Effector memory CD4-positive, alpha-beta T cell (primary cell): ENCODE results near the gene MYLK4.

Experiments used
- DNase-seq, 3 donors: peaks; one replicate each; pipeline ENCODE4 v3.0.0-alpha.2; 2020
- H3K27ac ChIP-seq: 2 replicates; pipeline ENCODE4 v1.7.0; 2013; ENCODE audit warnings: mild to moderate bottlenecking, low read length, moderate library complexity; ENCODE audit not compliant: insufficient read depth, poor library complexity, severe bottlenecking
- H3K27me3 ChIP-seq: replicated peaks from 2 replicates; pipeline ENCODE4 v1.7.0; 2013; ENCODE audit warnings: mild to moderate bottlenecking, low read length; ENCODE audit not compliant: insufficient read depth, control insufficient read depth, poor library complexity, severe bottlenecking
- H3K36me3 ChIP-seq: 2 replicates; pipeline ENCODE4 v1.7.0; 2013; ENCODE audit warnings: mild to moderate bottlenecking, low read length, moderate library complexity; ENCODE audit not compliant: control insufficient read depth, insufficient read depth
- H3K4me1 ChIP-seq: 2 replicates; pipeline ENCODE4 v1.7.0; 2013; ENCODE audit warnings: low read length, mild to moderate bottlenecking; ENCODE audit not compliant: control insufficient read depth, insufficient read depth, poor library complexity, severe bottlenecking
- H3K4me3 ChIP-seq: 2 replicates; pipeline ENCODE4 v1.7.0; 2013; ENCODE audit warnings: low read length, low read depth, mild to moderate bottlenecking; ENCODE audit not compliant: insufficient read depth, poor library complexity, severe bottlenecking
- H3K9me3 ChIP-seq: 2 replicates; pipeline ENCODE4 v1.7.0; 2013; ENCODE audit warnings: mild to moderate bottlenecking, low read length, moderate library complexity; ENCODE audit not compliant: control insufficient read depth

MYLK4 gene

DNA sequence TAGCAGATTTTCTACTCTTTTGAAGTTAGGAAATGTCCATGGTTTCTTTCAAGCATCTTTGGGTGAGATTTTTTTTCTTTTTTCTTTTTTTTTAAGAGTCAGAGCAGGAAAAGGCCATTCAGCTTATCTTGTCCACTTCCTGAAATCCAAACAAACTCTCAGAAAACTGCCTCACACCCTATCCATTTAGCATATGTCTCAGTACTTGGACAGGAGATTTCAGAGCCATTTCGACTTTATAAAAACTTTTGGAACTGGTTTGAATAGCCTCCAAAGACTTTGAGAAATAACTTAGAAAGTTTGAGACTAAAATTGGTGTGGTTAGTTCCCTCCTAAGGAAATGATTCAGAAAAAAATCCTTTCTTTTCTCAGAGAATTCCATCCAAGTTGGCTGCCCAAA is 125.1 kb downstream of the MYLK4 start:
- Histone ChIP-seq H3K4me3 (no peak overlapping the region), H3K27me3 (no peaks in the 10 kb centered on the region), H3K27ac (no peak overlapping the region), H3K9me3 (no peaks in the 10 kb centered on the region), H3K36me3 (no peaks in the 10 kb centered on the region), H3K4me1 (no peaks in the 10 kb centered on the region)
- no peak for DNase-seq

DNA sequence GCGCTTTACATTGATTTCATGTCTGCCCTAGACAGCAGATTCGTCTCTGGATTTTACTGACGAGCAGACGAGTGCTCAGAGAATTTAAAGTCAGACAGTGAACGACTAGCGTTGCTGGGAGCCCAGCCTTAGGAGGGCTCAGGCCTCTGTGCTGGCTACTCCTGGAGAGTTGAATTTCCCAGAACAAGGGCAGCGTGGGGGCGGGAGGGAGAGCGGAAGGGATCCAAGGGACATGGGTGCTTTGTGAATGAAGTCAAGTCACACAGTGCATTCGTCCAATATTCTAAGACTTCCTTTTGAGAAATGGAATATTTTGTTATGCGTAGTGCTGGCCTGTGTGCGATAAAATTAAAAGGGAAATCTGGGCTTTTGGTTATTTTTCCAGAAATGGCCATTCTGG is 126.5 kb downstream of the MYLK4 start:
- H3K9me3 ChIP-seq = no peaks in the 10 kb centered on the region
- H3K27me3 ChIP-seq = no peaks in the 10 kb centered on the region
- no peak overlapping the region for H3K27ac ChIP-seq
- no peaks in the 10 kb centered on the region for H3K4me1 ChIP-seq
- no peaks in the 10 kb centered on the region for H3K36me3 ChIP-seq
- no peak overlapping the region for H3K4me3 ChIP-seq
- DNase-seq = no peak

DNA sequence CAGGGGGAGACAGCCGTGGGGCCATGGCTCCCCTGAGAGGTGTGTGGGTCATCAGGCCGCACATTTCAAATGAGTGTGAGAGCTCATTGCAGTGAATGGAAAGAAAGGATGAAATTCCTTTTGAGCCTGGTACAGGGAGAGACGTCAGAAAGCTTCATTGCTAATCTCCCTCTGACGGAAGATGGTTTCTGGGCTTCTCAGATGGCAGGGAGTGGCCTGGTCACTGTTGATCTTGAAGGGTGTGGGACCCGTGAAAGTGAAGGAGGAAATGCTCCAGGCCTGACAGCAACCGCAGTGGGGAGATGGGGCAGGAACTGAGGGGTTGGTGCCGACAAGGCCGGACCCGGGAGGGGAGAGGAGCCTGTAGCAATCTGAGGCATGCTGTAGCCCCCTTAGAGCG is 127.4 kb downstream of the MYLK4 start:
- H3K36me3 ChIP-seq = no peaks in the 10 kb centered on the region
- no peak for DNase-seq
- no peaks in the 10 kb centered on the region for H3K4me1 ChIP-seq
- H3K27ac ChIP-seq = no peak overlapping the region
- H3K27me3 ChIP-seq = no peaks in the 10 kb centered on the region
- H3K9me3 ChIP-seq = no peaks in the 10 kb centered on the region
- H3K4me3 ChIP-seq = no peak overlapping the region

DNA sequence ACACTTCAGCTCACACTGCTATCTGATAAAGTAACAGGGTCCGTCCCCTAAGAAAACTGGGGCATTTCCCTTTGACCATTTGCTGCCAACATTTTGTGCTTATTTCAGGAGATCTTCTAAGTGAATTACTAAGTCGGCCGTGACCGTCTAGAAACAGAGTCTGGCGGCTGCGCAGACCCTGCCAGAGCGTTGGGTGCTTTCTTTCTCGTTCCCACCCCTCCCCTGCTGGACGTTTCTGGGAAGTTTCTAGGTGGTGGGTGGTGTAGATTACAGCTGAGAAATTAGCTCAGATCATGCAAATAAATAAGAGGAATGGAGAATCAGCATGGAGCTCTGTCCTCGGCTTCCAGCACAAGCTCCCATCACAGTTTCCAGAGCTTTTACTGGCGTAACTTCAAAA is 128.1 kb downstream of the MYLK4 start:
- H3K4me3 ChIP-seq = no peak overlapping the region
- no peak overlapping the region for H3K27ac ChIP-seq
- DNase-seq = no peak
- H3K4me1 ChIP-seq = no peaks in the 10 kb centered on the region
- H3K27me3 ChIP-seq = no peaks in the 10 kb centered on the region
- H3K36me3 ChIP-seq = no peaks in the 10 kb centered on the region
- no peaks in the 10 kb centered on the region for H3K9me3 ChIP-seq

DNA sequence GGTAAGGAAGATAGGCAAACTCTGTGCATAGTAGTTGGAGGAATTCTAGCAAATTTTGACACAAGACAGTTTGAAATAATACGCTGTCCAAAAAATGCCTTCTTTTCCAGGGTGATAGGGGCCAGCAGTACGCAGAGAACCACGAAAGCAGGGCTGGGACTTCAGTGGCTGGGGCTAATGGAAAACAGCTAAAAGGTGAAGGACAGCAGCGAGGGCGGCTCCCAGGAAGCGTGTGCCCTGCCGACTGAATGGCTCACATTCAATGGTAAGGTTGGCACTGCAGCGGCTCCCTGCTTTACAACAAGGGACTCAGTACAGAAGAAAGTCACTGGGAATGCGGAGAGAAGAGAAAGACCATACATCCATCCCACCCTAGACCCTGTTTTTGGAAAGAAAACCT is 131.1 kb downstream of the MYLK4 start:
- no peak for DNase-seq
- no peak overlapping the region for H3K27ac ChIP-seq
- H3K27me3 ChIP-seq = no peaks in the 10 kb centered on the region
- H3K4me3 ChIP-seq = no peak overlapping the region
- H3K4me1 ChIP-seq = no peaks in the 10 kb centered on the region
- no peaks in the 10 kb centered on the region for H3K9me3 ChIP-seq
- H3K36me3 ChIP-seq = no peaks in the 10 kb centered on the region

DNA sequence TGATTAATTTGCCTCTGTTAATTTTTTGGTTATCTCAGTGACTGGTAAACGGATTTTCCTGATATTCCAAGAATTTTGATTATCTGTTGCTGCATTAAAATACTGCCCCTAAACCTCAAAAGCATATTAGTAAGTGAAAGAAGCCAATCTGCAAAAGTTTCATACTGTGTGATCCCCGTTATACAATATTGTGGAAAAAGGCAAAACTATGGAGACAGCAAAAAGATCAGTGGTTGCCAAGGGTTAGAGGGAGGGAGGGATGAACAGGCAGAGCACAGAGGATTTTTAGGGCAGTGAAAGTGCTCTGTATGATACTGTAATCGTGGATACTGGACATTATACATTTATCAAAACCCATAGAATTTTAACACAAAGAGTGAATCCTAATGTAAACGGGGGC is 133.0 kb downstream of the MYLK4 start:
- no peak for DNase-seq
- Histone ChIP-seq H3K27ac (no peak overlapping the region), H3K9me3 (no peaks in the 10 kb centered on the region), H3K4me1 (no peaks in the 10 kb centered on the region), H3K27me3 (no peaks in the 10 kb centered on the region), H3K36me3 (no peaks in the 10 kb centered on the region), H3K4me3 (no peak overlapping the region)

DNA sequence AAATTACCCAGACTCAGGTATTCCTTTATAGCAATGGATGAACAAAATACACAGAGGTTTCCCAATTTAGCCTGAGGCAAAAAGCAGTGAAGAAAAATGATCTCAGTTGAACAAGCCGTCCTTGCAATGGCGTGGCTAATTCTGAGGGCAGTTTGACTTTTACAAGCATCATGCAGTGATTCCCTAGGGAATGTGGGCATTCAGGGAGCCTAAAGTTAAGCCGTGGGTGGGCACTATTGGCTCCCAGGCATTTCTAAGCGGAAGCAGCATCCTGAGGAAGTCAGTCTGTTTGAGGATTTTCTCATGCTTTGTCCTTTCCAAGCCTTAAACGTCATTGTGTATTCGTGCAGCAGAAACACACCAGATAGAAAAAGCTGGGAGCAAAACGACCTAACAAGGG is 133.9 kb downstream of the MYLK4 start:
- Histone ChIP-seq H3K9me3 (no peaks in the 10 kb centered on the region), H3K4me1 (no peaks in the 10 kb centered on the region), H3K4me3 (no peak overlapping the region), H3K36me3 (no peaks in the 10 kb centered on the region), H3K27me3 (no peaks in the 10 kb centered on the region), H3K27ac (no peak overlapping the region)
- DNase-seq = no peak

DNA sequence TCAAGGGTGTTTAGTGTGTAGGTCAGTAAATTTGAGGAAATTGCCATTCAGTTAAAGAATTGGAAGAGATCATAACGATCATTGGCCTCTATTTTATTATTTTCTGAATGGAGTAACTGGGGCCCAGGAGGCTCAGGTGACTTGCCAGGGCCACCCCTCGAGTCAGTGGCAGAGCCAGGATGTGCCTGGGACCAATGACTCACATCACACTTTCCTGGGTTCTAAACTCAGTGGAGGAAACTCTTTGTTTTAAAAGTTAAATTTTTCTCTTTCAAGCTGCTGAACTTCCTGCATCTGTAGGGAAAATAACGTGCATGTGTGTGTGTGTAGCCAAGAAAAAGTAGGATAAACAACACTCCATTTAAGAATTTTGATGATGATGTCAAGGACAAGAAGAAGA is 135.5 kb downstream of the MYLK4 start:
- DNase-seq = no peak
- no peak overlapping the region for H3K27ac ChIP-seq
- H3K4me3 ChIP-seq = no peak overlapping the region
- no peaks in the 10 kb centered on the region for H3K27me3 ChIP-seq
- H3K9me3 ChIP-seq = no peaks in the 10 kb centered on the region
- no peaks in the 10 kb centered on the region for H3K4me1 ChIP-seq
- no peaks in the 10 kb centered on the region for H3K36me3 ChIP-seq

DNA sequence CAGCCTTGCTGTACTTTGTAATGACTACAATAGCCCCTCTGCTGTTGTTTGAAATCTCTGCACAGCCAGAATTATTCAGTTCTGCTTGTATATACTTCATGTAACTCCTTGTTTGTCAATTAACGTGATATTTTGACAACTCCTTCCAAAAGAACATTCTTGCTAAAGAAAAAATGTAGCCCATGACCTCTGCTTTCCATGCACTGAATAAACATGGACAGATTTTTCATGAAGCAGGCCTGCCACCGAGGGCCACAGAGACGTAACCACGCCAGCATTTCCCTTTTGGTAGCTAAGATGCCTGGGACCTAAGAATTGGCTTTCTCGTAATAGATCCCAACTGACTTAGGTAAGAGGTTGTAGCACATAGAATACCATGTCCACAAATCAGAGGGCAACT is 135.9 kb downstream of the MYLK4 start:
- H3K36me3 ChIP-seq = no peaks in the 10 kb centered on the region
- no peaks in the 10 kb centered on the region for H3K9me3 ChIP-seq
- H3K27ac ChIP-seq = no peak overlapping the region
- DNase-seq = no peak
- H3K4me1 ChIP-seq = no peaks in the 10 kb centered on the region
- H3K4me3 ChIP-seq = no peak overlapping the region
- no peaks in the 10 kb centered on the region for H3K27me3 ChIP-seq

DNA sequence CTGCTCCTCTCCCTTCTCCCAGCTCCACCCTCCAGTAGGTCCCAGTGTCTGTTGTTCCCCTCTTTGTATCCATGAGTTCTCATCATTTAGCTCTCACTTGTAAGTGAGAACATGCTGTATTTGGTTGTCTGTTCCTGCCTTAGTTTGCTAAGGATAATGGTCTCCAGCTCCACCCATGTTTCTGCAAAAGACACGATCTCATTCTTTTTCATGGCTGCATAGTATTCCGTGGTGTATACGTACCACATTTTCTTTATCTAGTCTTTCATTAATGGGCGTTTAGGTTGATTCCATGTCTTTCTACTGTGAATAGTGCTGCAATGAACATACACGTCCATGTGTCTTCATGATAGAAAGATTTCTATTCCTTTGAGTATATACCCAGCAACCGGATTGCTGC is 136.6 kb downstream of the MYLK4 start:
- H3K27ac ChIP-seq = no peak overlapping the region
- H3K4me3 ChIP-seq = no peak overlapping the region
- no peaks in the 10 kb centered on the region for H3K36me3 ChIP-seq
- no peaks in the 10 kb centered on the region for H3K4me1 ChIP-seq
- no peaks in the 10 kb centered on the region for H3K27me3 ChIP-seq
- H3K9me3 ChIP-seq = no peaks in the 10 kb centered on the region
- DNase-seq = no peak
